Thyroid gland (tissue), 4 donors: ENCODE results near the gene KCTD1.

Experiments
- CTCF ChIP-seq, 6 experiments: fragments of 200-600 bp in 3 of 6; fragments of 450-650 bp in 3 of 6; sonication (generic) in 3 of 6; IDR thresholded peaks; one replicate each; pipeline ENCODE4 v1.5.1; 2016 to 2019; ENCODE audit warnings: antibody characterized with exemption in 6 of 6, mild to moderate bottlenecking in 2 of 6, inconsistent platforms in 1 of 6, moderate library complexity in 1 of 6
- POLR2A ChIP-seq, 2 donors: fragments of 450-650 bp; IDR thresholded peaks; one replicate each; pipeline ENCODE4 v1.6.1; 2017; ENCODE audit warnings: antibody characterized with exemption in 2 of 2, mild to moderate bottlenecking in 2 of 2, moderate library complexity in 1 of 2

- TF ChIP-seq CTCF (IDR thresholded peaks at IDR 0.05) (no peak), POLR2A (IDR thresholded peaks at IDR 0.05) (no peak)
These were observed 8.2 kb downstream of the KCTD1 start for GRCh38 chr18:26540043-26540628.
